GM10266 (cell line): Measurements from ENCODE around the gene FOXN1.

Source experiments
- DNase-seq: peaks from one replicate; pipeline ENCODE4 v3.0.0; 2012; ENCODE audit errors: extremely low spot score
- TF ChIP-seq, protein P1 (sequence below): IDR thresholded peaks from 2 replicates; pipeline ENCODE4 v1.5.1; 2012; ENCODE audit warnings: mild to moderate bottlenecking, low read depth; ENCODE audit not compliant: control insufficient read depth, insufficient read depth; ENCODE audit errors: missing control alignments

Gene FOXN1

DNA sequence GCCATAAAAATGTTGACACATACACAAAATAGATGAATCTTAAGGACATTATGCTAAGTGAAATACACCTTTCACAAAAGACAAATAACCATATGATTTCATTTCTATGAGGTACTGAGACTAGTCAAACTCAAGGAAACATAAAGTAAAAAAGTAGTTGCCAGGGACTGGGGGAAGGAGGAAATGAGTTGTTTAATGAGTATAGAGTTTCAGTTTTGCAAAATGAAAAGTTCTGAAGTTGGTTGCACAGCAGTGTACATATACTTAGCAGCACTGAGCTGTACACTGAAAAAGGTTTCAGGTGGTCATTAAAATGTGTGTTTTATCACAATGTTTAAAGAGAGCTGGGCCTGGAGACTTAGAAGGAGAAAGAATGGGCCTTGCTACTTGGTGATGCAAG is 37.4 kb upstream of the FOXN1 start:
- TF ChIP-seq, protein P1, sequence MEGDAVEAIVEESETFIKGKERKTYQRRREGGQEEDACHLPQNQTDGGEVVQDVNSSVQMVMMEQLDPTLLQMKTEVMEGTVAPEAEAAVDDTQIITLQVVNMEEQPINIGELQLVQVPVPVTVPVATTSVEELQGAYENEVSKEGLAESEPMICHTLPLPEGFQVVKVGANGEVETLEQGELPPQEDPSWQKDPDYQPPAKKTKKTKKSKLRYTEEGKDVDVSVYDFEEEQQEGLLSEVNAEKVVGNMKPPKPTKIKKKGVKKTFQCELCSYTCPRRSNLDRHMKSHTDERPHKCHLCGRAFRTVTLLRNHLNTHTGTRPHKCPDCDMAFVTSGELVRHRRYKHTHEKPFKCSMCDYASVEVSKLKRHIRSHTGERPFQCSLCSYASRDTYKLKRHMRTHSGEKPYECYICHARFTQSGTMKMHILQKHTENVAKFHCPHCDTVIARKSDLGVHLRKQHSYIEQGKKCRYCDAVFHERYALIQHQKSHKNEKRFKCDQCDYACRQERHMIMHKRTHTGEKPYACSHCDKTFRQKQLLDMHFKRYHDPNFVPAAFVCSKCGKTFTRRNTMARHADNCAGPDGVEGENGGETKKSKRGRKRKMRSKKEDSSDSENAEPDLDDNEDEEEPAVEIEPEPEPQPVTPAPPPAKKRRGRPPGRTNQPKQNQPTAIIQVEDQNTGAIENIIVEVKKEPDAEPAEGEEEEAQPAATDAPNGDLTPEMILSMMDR, result no peak
- DNase-seq, result no peak

DNA sequence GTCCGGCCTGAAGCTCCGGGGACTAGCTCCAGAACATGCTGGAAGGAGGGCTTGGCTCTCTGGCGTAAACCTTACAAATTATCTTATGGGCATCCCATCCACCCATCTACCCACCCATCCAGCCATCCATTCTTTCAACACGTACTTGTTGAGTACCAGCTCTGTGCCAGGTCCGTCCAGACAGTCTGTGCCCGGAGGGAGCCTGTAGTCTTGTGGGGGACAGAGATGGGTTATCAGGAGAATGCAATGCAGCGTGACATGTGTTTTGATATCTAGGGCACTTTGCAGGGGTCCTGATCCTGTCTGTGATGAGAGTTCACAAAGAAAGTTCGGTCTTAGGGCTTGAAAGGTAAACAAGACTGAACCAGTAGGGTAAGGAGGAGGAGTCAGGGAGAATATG is 36.8 kb upstream of the FOXN1 start:
- no peak for DNase-seq
- TF ChIP-seq, protein P1, result no peak

DNA sequence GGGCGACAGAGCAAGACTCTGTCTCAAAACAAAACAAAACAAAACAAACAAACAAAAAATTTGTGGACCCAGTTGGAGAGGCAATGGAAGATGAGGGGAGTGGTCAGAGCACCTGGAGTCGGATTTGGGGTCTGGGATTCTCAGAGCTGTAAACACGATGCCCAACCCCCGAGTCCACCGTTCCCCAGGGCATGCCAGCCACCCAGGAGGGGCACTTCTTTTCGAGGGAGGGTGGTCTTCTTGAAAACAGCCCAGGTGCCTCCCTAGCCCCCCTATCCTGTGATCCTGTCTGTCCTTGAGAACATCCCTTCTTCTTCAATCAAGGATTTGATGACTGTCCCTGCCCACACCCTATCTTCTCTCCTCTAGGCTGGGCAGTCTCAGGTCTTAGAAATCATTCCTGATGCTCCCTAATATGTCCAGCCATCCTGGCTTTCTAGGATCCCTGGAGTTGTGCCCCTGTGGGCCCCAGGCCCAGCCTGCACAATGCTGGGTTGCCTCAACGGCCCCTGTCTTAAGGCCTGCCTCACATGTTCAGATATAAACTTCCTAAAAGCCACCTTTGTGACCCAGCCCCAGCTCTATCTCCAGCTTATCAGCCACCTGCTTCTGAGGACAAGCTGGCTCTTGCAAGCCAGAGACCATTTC is 35.8 kb upstream of the FOXN1 start:
- TF ChIP-seq, protein P1, result no peak

DNA sequence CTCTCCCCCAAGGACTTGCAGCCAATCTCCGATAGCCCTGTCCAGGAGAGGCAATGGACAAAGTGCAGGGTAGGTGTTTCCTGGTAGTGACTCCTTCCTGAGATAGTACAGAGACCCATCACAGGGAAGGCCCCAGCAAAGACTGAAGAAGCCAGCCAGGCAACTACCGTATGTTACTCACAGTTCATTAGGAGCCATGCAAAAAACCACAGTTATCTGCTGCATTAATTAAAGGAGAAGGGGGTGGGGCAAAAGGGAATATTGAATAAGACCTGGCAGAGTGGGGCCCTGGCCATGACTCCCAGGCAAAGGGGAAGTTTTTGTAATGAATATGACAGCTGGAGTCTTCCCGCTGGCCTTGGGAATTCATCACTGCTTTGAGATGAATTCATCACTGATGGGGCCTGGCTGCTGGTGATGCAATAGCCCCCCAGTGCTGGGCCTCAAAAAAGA is 35.2 kb upstream of the FOXN1 start:
- TF ChIP-seq, protein P1, result no peak
- DNase-seq, result no peak

More for the DNA sequence above, 35.8 kb upstream of the FOXN1 start:
- DNase-seq, result no peak

DNA sequence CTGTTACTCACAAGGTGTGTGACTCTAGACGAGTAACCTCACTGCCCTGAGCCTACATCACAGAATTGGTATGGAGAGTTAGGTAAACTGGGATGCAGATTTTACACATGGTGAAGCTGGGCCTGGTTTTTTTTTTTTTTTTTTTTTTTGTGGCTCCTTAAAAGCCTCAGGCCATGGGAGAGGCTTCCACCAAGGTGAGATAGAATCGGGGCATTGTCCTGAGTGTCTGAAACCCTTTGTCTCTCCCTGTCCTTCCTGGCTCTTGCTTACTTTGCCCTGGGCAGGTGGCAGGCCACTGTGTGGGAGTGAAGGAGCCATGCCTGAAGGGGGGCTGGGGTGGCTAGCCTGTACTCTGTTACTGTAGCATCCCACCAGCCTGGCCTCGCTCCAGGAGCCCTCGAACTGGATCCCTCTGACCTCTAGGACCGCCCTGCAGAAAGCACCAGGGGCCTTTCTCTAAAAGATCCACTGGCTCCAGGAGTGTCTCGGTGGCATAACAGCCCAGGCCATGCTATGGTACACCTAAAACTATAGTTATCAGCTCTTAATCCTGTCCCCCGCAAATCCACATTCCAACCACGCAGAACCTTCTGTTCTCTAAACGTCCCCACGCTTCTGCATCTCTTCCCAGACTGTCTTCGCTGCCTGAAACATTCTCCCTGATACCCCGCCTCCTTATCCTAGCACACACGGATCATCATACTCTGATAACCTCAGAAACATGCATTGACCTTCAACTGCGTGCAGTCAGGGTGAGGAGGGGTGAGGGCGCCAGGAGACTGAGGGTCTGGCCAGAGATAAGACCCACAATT is 34.4 kb upstream of the FOXN1 start:
- TF ChIP-seq, protein P1, result no peak
- no peak for DNase-seq

DNA sequence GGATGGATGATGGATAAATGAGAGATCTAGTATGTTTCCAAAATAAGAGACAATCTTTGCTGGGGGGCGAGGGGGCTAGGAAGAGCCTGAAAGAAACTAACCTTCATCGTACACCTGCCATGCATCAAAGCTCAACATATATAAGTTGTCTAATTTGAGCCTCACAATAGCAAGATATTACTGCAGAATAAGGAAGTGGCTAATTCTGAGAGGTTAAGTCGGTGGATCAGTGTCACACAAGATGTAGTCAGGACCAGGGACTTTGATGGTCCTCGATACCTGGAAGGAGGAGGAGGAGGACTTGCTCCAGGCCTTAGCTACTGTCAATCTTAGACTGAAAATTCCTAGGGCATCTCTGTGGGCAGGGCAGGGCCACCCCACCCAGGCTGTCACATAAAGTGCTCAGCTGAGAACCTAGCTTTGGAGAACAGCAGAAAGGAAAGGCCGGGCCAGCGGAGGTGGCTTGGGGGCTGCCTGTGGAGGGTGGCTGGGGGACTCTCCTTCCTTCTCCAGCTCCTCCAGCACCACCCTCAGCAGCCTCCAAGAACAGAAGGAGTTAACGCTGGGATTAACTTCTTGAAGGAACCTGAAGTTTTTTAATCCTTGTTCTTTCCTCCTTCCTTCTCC is 33.2 kb upstream of the FOXN1 start:
- DNase-seq, result no peak
- TF ChIP-seq, protein P1, result no peak
